Suprapubic skin (tissue), 3 donors: ENCODE data around the gene ADAT3.

Source experiments
- POLR2AphosphoS5 ChIP-seq, 3 donors: sonication (generic); formaldehyde crosslinking; IDR thresholded peaks; one replicate each; pipeline ENCODE4 v1.6.1; 2017; ENCODE audit warnings: antibody characterized with exemption in 3 of 3
- TF ChIP-seq, protein P1 (sequence below), 2 donors: fragments of 200-600 bp in 1 of 2; fragments of 450-650 bp in 1 of 2; sonication (generic) in 1 of 2; IDR thresholded peaks; one replicate each; pipeline ENCODE4 v1.5.1; 2016 to 2019; ENCODE audit warnings: antibody characterized with exemption in 2 of 2, mild to moderate bottlenecking in 1 of 2, moderate library complexity in 1 of 2

DNA sequence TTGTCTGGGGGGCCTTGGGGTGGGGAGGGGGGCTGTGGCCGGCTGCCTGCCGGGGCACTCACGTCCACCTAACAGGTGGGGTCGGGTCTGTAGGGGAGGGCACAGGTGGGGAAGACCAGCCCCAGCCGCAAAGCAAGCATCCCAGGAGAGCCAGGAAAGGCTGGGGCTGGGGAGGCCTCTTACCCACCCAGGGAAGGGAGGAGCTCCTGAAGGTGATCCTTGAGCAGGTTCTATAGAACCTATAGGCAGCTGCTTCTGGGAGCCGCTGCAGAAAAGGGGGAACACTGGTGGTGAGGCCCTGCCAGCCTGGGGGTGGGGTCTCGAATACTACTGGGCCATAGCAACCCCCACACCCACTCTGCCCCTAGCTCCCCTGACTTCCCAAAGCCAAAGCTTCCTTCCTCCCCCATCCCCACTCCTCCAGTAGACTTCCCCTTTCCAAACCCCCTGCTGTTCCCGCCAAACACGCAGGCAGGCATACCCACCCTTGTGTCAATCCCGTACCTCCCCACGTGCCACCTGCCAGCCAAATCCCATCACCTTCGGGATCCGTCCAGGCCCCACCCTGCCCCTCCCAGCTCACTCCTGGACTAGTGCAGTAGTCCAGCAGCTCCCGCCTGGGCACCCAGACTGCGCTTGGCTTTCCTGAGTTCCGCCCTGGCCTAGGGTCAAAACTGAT, 47.4 kb upstream of the ADAT3 start:
- TF ChIP-seq, protein P1, sequence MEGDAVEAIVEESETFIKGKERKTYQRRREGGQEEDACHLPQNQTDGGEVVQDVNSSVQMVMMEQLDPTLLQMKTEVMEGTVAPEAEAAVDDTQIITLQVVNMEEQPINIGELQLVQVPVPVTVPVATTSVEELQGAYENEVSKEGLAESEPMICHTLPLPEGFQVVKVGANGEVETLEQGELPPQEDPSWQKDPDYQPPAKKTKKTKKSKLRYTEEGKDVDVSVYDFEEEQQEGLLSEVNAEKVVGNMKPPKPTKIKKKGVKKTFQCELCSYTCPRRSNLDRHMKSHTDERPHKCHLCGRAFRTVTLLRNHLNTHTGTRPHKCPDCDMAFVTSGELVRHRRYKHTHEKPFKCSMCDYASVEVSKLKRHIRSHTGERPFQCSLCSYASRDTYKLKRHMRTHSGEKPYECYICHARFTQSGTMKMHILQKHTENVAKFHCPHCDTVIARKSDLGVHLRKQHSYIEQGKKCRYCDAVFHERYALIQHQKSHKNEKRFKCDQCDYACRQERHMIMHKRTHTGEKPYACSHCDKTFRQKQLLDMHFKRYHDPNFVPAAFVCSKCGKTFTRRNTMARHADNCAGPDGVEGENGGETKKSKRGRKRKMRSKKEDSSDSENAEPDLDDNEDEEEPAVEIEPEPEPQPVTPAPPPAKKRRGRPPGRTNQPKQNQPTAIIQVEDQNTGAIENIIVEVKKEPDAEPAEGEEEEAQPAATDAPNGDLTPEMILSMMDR (IDR thresholded peaks at IDR 0.05), result no peak
- no peak for TF ChIP-seq POLR2AphosphoS5 (IDR thresholded peaks at IDR 0.05)
